H9 (cell line): ENCODE data around the gene ZCCHC3. TPM values are rescaled to one million over a fixed set of nuclear protein-coding genes. Genes with fewer than 3 reads are reported as not detected.

Source experiments
- DNase-seq: peaks from one replicate; pipeline ENCODE4 v3.0.0-alpha.2; 2017
- H2AFZ ChIP-seq: one replicate; pipeline ENCODE4 v1.6.1; 2013; ENCODE audit warnings: mild to moderate bottlenecking, low read length, control low read depth, moderate library complexity
- H2AK5ac ChIP-seq: 2 replicates; pipeline ENCODE4 v1.6.1; 2013; ENCODE audit warnings: low read length, control low read depth, mixed read lengths; ENCODE audit not compliant: insufficient read length
- H2BK120ac ChIP-seq: one replicate; pipeline ENCODE4 v1.6.1; 2013; ENCODE audit warnings: low read depth, mild to moderate bottlenecking, low read length, control low read depth, inconsistent platforms; ENCODE audit not compliant: poor library complexity, severe bottlenecking
- H2BK12ac ChIP-seq: 2 replicates; pipeline ENCODE4 v1.6.1; 2013; ENCODE audit warnings: low read length, control low read depth, mixed read lengths, low read depth; ENCODE audit not compliant: insufficient read length
- H2BK15ac ChIP-seq: 2 replicates; pipeline ENCODE4 v1.6.1; 2013; ENCODE audit warnings: low read depth, low read length, control low read depth
- H2BK20ac ChIP-seq: one replicate; pipeline ENCODE4 v1.6.1; 2013; ENCODE audit warnings: low read depth, mild to moderate bottlenecking, low read length, control low read depth, inconsistent platforms; ENCODE audit not compliant: poor library complexity, severe bottlenecking
- H2BK5ac ChIP-seq: 2 replicates; pipeline ENCODE4 v1.6.1; 2013; ENCODE audit warnings: low read length, control low read depth, mixed read lengths; ENCODE audit not compliant: insufficient read length
- H3K14ac ChIP-seq: 2 replicates; pipeline ENCODE4 v1.6.1; 2013; ENCODE audit warnings: low read length, control low read depth; ENCODE audit not compliant: insufficient read depth
- H3K18ac ChIP-seq: 2 replicates; pipeline ENCODE4 v1.6.1; 2013; ENCODE audit warnings: low read depth, mild to moderate bottlenecking, mixed read lengths, low read length, control low read depth; ENCODE audit not compliant: insufficient read length
- H3K23ac ChIP-seq: 2 replicates; pipeline ENCODE4 v1.6.1; 2013; ENCODE audit warnings: low read length, control low read depth, mixed read lengths, low read depth; ENCODE audit not compliant: insufficient read length
- H3K23me2 ChIP-seq: 2 replicates; pipeline ENCODE4 v1.6.1; 2013; ENCODE audit warnings: low read depth, mild to moderate bottlenecking, mixed read lengths, low read length, control low read depth; ENCODE audit not compliant: insufficient read length, poor library complexity, severe bottlenecking
- H3K27ac ChIP-seq: 2 replicates; pipeline ENCODE4 v1.5.1; 2013; ENCODE audit warnings: low read length, control low read depth, mixed read lengths, low read depth; ENCODE audit not compliant: insufficient read length
- H3K27me3 ChIP-seq: 2 replicates; pipeline ENCODE4 v1.6.1; 2013; ENCODE audit warnings: low read length, control low read depth, inconsistent platforms; ENCODE audit not compliant: insufficient read depth
- H3K4ac ChIP-seq: 2 replicates; pipeline ENCODE4 v1.6.1; 2013; ENCODE audit warnings: low read depth, mild to moderate bottlenecking, control low read depth, inconsistent platforms, low read length, moderate library complexity
- H3K4me1 ChIP-seq: 2 replicates; pipeline ENCODE4 v1.6.1; 2013; ENCODE audit warnings: low read length, control low read depth, inconsistent platforms; ENCODE audit not compliant: insufficient read depth
- H3K4me2 ChIP-seq: 2 replicates; pipeline ENCODE4 v1.6.1; 2013; ENCODE audit warnings: low read length, control low read depth, mixed read lengths; ENCODE audit not compliant: insufficient read length, insufficient read depth
- H3K56ac ChIP-seq: 2 replicates; pipeline ENCODE4 v1.6.1; 2013; ENCODE audit warnings: low read depth, mild to moderate bottlenecking, mixed read lengths, low read length, control low read depth; ENCODE audit not compliant: insufficient read length
- H3K79me1 ChIP-seq: 2 replicates; pipeline ENCODE4 v1.6.1; 2013; ENCODE audit warnings: low read depth, mild to moderate bottlenecking, moderate library complexity, low read length, control low read depth, inconsistent platforms; ENCODE audit not compliant: insufficient read depth, poor library complexity, severe bottlenecking
- H3K79me2 ChIP-seq: 2 replicates; pipeline ENCODE4 v1.6.1; 2013; ENCODE audit warnings: low read length, control low read depth, inconsistent platforms; ENCODE audit not compliant: insufficient read depth
- H3K9ac ChIP-seq: 2 replicates; pipeline ENCODE4 v1.6.1; 2013; ENCODE audit warnings: low read length, control low read depth, mixed read lengths; ENCODE audit not compliant: insufficient read length; ENCODE audit errors: extremely low read depth
- H3K9me3 ChIP-seq: one replicate; pipeline ENCODE4 v1.6.1; 2013; ENCODE audit warnings: low read depth, low read length, inconsistent platforms; ENCODE audit not compliant: control insufficient read depth
- H3T11ph ChIP-seq: one replicate; pipeline ENCODE4 v1.6.1; 2013; ENCODE audit warnings: mild to moderate bottlenecking, low read length, control low read depth, inconsistent platforms
- H4K20me1 ChIP-seq: one replicate; pipeline ENCODE4 v1.6.1; 2013; ENCODE audit not compliant: control insufficient read depth, insufficient read length, insufficient read depth
- H4K5ac ChIP-seq: 2 replicates; pipeline ENCODE4 v1.6.1; 2013; ENCODE audit warnings: low read depth, mild to moderate bottlenecking, mixed read lengths, low read length, control low read depth; ENCODE audit not compliant: insufficient read length
- H4K8ac ChIP-seq: replicated peaks from 2 replicates; pipeline ENCODE4 v1.6.1; 2013; ENCODE audit warnings: low read length, control low read depth, mixed read lengths, low read depth; ENCODE audit not compliant: insufficient read length
- H4K91ac ChIP-seq: 2 replicates; pipeline ENCODE4 v1.6.1; 2013; ENCODE audit warnings: low read depth, mild to moderate bottlenecking, moderate library complexity, mixed read lengths, low read length, control low read depth; ENCODE audit not compliant: insufficient read length
- H3K27ac Mint-ChIP-seq, 3 experiments: 2 replicates in 2 of 3; 3 replicates in 1 of 3; pipeline ENCODE4 v1.8.0; 2020 to 2021; ENCODE audit warnings: mixed read lengths in 3 of 3, mild to moderate bottlenecking in 1 of 3, moderate library complexity in 1 of 3
- H3K27me3 Mint-ChIP-seq: 2 replicates; pipeline ENCODE4 v1.8.0; 2021; ENCODE audit warnings: low read depth, mild to moderate bottlenecking, moderate library complexity, mixed read lengths
- H3K36me3 Mint-ChIP-seq, 3 experiments: 2 replicates in 2 of 3; 3 replicates in 1 of 3; pipeline ENCODE4 v1.8.0; 2020 to 2021; ENCODE audit warnings: low read depth in 3 of 3, mixed read lengths in 3 of 3; ENCODE audit not compliant: insufficient read depth in 1 of 3
- H3K4me1 Mint-ChIP-seq, 2 experiments: 2 replicates each; pipeline ENCODE4 v1.8.0; 2020; ENCODE audit warnings: mixed read lengths in 2 of 2
- H3K4me3 Mint-ChIP-seq, 2 experiments: 2 replicates in 1 of 2; 3 replicates in 1 of 2; pipeline ENCODE4 v1.8.0; 2020 to 2021; ENCODE audit warnings: mild to moderate bottlenecking in 2 of 2, mixed read lengths in 2 of 2, moderate library complexity in 1 of 2
- H3K9me3 Mint-ChIP-seq, 2 experiments: 2 replicates in 1 of 2; 3 replicates in 1 of 2; pipeline ENCODE4 v1.8.0; 2020; ENCODE audit warnings: mild to moderate bottlenecking in 2 of 2, mixed read lengths in 2 of 2, moderate library complexity in 1 of 2
- WGBS: extraction: QIAGEN DNeasy Blood & Tissue Kit; methylation state at CpG from one replicate; pipeline ENCODE4 v1.1.7; 2013; ENCODE audit warnings: missing lambda C conversion rate, low lambda C conversion rate, mixed read lengths; ENCODE audit not compliant: insufficient read length; ENCODE audit errors: extremely low coverage; 5-methylcytosine and 5-hydroxymethylcytosine counted together
- total RNA-seq: library from RNA; stranded (reverse); gene quantifications from 2 replicates; pipeline ENCODE4 v1.2.1, GENCODE V29; 2021
- TF ChIP-seq, protein P1 (sequence below): fragments of 200-600 bp; sonication (generic); conservative IDR thresholded peaks from 3 replicates; pipeline ENCODE4 v1.8.0; 2021; ENCODE audit warnings: antibody characterized with exemption, mild to moderate bottlenecking

The ZCCHC3 gene
- total RNA-seq, 1 experiment from 2014 or later: 41.3 TPM

GRCh38 chr20:308427-309038 is 11.2 kb downstream of the ZCCHC3 start:
- H3K4me3 Mint-ChIP-seq: no peak overlapping the region
- Histone ChIP-seq H3K9ac (no peak overlapping the region), H3K23me2 (peaks cover 9% of the 10 kb centered on the region), H3T11ph (no peak overlapping the region), H4K8ac (no peak overlapping the region), H3K4me1 (no peaks in the 10 kb centered on the region; the same call in 1 of the 2 replicates), H2AK5ac (no peak overlapping the region), H2BK12ac (no peak overlapping the region), H4K5ac (no peak overlapping the region), H2BK20ac (no peak overlapping the region), H2BK120ac (no peak overlapping the region), H4K20me1 (no peaks in the 10 kb centered on the region), H4K91ac (no peak overlapping the region), H3K27me3 (no peaks in the 10 kb centered on the region), H2BK15ac (no peak overlapping the region), H3K18ac (no peak overlapping the region), H3K23ac (no peak overlapping the region), H3K9me3 (no peaks in the 10 kb centered on the region), H3K79me2 (no peaks in the 10 kb centered on the region), H3K4me2 (no peak overlapping the region), H3K4ac (no peak overlapping the region), H3K56ac (no peak overlapping the region), H2AFZ (no peak overlapping the region), H3K14ac (no peak overlapping the region), H3K79me1 (no peaks in the 10 kb centered on the region), H3K27ac (peak overlapping the region; percentile 88), H2BK5ac (no peak overlapping the region)
- TF ChIP-seq, protein P1, sequence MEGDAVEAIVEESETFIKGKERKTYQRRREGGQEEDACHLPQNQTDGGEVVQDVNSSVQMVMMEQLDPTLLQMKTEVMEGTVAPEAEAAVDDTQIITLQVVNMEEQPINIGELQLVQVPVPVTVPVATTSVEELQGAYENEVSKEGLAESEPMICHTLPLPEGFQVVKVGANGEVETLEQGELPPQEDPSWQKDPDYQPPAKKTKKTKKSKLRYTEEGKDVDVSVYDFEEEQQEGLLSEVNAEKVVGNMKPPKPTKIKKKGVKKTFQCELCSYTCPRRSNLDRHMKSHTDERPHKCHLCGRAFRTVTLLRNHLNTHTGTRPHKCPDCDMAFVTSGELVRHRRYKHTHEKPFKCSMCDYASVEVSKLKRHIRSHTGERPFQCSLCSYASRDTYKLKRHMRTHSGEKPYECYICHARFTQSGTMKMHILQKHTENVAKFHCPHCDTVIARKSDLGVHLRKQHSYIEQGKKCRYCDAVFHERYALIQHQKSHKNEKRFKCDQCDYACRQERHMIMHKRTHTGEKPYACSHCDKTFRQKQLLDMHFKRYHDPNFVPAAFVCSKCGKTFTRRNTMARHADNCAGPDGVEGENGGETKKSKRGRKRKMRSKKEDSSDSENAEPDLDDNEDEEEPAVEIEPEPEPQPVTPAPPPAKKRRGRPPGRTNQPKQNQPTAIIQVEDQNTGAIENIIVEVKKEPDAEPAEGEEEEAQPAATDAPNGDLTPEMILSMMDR: no peak
- peak overlapping the region in 1 of 3 experiments; percentile 33; a peak in 1 of 7 replicates for H3K27ac Mint-ChIP-seq
- peaks cover 8% of the 10 kb centered on the region; the same call in 1 of the 2 replicates for H3K27me3 Mint-ChIP-seq
- peaks cover 24 to 28% of the 10 kb centered on the region in 2 experiments for H3K4me1 Mint-ChIP-seq
- no peak for DNase-seq
- H3K36me3 Mint-ChIP-seq: peaks cover 0 to 4% (median 0%) of the 10 kb centered on the region in 3 experiments; a peak in 3 of 7 replicates
- WGBS: no CpG with 5 or more reads among the region's 7 CpGs
- H3K9me3 Mint-ChIP-seq: no peaks in the 10 kb centered on the region
